HG02973 (cell line): Measurements from ENCODE around the gene FABP1.

ENCODE experiments used
- ATAC-seq: cut with Tn5 transposase; IDR thresholded peaks from one replicate; pipeline ENCODE4 v1.9.1; 2021; ENCODE audit warnings: moderate library complexity; ENCODE audit not compliant: unreplicated experiment

The FABP1 gene

DNA sequence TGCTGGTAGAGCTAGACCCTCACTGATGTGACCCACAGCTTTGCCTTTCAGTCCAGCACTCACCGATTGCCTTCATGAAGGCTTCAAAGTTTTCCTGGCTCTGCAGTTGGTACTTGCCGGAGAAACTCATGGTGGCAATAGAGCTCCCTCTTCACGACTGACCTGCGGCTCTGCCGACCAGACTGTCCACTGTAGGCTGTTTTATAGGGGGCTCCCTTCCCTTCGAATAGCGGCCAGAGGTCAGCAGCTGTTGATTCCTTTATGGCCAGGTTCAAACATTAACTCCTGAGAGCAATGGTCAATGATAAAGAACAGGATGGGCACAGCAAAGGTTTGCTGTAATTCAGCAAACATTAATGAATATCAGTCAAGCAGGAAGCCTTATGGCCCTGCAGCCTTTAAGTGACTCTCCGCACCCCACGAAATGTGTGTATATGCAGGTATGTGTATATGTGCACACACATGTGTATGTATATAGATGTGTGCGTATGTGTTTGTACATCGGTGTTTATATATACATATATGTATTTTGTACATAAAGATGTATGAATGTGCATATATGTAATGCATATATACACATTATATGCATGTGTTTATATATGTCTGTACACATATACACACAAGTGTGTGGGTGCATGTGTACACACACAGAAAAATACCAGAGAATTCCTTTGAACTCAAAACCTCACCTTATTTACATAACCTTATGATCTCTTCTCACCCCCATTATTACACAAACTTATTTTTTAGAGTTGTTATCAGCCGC is at the start of gene FABP1:
Gene FABP1, minus strand, starts transcription at position 175 of the 766 bp plus-strand sequence. Its CDS starts 45 bp downstream, at position 130.
- no peak for ATAC-seq

GRCh38 chr2:88177556-88177955 is 49.7 kb upstream of the FABP1 start:
- ATAC-seq: no peak

GRCh38 chr2:88176352-88176984 is 48.6 kb upstream of the FABP1 start:
- ATAC-seq: no peak

DNA sequence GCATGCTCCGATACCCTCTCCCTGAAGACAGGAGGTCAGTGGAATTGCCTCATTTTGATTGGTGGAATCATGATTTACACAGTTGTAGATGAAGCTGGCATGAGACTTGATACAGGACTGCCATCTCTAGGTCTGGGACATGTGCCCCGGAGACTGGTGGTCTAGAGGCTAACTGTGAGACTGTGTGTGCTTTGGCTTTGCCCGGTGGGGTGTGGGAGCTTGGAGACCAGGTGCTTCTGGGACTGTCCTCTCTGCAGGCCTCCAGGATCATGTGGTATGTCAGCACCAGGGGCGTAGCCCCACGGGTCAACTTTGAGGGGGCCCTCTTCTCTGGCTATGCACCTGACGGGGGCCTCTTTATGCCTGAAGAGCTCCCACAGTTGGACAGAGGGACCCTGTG is 45.0 kb upstream of the FABP1 start:
- ATAC-seq: no peak

- ATAC-seq: no peak
These were observed 44.1 kb upstream of the FABP1 start for GRCh38 chr2:88171966-88172365.

DNA sequence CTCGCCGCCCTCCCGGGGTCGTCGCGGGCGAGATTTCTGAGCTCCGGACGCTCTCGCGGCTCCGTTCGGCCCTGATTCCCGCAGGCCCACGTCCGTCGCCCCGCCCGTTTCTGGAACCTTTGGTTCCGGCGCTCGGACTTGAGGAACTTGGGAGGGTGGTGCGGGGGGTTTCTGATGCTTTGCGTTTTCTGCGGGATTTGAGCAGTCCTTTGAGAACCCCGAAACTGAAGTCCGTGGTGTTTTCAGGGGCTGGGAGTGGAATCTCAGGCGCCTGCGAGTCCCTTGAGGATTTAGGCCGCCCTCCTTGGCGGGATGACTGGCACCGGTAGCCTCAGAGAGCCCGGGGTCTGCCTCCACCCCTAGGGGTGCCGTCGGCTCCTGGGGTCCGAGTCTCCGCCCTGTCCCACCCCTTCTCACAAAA is 42.6 kb upstream of the FABP1 start:
- ATAC-seq: no peak

DNA sequence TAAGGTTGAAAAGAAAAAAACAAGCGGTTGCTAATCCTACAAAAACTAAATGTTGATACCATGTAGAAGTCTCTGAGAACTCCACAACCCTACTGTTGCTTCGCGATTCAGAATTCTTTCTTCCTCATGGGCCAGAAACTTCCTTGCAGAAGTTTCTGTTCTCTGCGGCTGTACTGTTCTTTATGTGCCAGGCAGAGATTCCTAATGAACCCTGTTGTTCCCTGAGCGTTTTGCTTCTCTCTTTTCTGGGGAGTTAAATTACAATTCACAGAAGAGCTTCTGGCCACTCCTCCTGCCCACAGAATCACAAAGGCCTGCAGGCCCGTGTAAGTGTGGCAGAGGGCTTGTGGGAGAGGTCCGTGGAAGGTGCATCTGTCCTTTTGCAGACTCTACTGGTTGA is 40.5 kb upstream of the FABP1 start:
- ATAC-seq: no peak

GRCh38 chr2:88167740-88168139 is 39.9 kb upstream of the FABP1 start:
- no peak for ATAC-seq

GRCh38 chr2:88165332-88166003 is 37.6 kb upstream of the FABP1 start:
- no peak for ATAC-seq

DNA sequence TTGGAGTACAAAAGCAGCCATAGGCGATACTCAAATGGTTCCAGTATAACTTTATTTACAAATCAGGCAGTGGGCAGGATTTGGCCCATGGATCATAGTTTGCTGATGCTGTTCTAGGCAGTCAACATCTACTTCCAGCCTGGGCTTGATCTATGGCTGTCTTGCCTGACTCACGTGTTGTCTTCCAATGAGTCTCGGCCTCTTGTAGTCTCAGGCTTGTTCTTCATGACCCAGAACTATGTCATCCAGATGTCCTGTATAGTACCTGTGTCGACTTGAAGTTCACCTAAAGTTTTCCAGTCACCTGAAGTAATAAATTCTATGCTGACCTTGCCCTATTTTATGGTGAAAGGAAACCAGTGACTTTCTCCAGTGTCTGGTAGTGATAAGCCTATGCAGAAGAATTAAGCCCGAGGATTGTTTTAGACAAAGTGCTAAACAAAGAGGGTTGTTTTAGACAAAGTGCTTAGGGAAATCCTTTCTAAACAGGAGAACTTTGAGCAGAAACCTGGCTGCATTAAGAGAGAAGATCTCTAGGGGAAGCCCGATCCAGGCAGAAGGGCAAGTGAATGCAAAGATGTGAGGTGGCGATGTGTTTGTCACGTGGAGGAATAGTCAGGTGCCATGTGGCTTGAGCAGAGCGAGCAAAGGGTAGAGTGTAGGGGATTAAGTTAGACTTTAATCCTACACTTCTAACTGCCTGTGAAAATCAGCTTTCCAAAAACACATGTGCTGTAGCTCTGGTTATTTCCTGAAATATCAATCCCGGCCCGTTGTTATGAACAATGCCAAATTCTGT is 33.8 kb upstream of the FABP1 start:
- no peak for ATAC-seq

DNA sequence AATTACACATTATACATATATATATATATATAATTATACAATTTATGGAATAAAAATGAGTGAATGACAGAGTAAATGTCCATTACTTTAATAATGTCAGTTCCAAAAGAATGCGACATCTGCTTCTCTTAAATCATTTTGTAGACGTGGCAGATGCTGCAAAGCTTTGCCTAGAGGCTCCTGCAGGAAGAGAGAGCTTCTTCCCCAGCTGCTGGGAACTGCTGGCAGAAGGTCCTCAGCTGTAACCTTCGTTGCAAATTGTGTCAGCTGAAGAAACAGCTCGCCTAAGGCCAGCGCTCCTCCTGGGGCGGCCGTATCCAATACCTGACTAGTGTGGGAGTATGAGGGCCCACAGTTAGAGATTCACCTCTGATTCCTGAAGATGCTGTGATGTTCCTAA is 32.7 kb upstream of the FABP1 start:
- ATAC-seq: no peak

- peak; percentile 53 for ATAC-seq
These were observed 32.1 kb upstream of the FABP1 start for GRCh38 chr2:88159955-88160415.

- ATAC-seq: no peak
These were observed 31.6 kb upstream of the FABP1 start for GRCh38 chr2:88159481-88159880.

DNA sequence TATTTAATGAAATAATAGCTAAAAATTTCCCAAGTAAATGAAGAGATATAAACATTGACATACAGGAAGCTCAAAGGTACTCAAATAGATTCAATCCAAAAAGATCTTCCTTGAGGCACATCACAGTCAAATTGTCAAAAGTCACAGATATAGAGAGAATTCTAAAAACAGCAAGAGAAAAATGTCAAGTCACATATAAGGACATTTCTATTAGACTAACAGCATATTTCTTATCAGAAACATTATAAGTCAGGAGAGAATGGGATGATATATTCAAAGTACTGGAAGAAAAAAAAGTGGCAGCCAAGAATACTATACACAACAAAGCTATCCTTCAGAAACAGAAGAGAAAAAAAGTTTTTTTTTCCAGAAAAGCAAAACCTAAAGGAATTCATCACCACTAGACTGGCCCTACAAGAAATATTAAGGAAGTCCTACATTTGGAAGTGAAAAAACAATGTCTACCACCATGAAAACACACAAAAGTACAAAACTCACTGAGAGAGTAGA is 21.1 kb upstream of the FABP1 start:
- no peak for ATAC-seq

DNA sequence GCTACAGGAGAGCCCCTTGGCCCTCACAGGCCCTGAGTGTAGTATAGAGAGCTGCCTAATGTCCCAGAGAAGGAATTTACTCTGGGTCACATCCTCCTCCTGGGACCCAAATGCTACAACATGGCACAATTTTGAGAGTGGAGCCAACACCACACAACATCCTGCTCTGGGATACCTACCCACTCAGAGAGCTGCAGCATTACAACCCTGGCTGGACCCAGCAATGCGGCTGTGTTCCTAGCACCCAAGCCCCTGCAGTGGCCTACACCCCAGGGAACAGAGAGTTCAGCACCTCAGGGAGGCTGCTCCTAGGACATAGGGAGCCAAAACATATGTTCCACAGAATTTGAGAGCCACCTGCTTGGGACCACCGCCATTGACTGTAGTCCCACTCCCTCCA is 19.3 kb upstream of the FABP1 start:
- no peak for ATAC-seq

DNA sequence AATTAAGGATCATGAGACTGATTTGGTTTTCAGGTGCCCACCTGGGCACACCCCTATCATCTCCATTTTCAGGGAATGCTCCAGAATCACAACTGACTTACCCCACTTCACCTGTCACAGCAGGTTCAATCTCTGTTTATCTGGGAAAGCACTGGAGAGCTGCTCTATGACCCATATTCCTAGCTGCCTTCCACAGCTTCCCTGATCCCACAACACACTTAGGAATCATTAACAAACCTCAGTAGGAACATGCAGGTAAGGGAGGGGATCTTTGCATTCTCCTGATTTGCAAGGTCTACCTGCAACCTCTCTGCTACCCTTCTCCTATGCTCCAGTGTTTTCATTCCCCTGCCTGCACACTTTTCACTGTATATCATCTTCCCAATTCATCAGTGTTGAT is 18.7 kb upstream of the FABP1 start:
- no peak for ATAC-seq

DNA sequence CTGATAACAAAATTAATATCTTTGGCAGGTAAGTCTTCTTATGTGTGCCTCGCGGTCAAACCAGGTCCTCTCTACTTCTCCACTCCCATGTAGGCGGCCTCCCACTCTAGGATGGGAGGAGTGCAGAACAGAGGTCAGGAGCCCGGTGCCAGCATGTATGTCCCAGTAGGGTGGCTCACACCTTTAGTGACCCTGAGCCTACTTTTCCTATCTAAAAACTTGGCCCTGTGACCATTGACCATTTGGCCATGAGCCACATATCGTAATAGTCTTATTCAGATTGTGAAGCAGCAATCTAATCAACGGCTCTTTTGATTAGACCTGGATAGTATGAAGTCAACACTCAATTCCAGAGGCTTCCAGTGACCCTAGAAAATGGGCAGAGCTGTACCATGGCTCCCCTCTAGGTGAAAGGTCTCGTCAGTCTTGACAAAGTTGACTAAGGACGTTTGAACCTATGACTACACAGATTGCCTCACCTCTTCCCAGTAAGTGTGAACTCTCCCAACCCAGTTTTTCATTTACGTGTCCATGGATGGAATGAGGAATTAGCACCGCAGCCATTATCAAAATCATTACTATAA is 17.1 kb upstream of the FABP1 start:
- ATAC-seq: no peak

- no peak for ATAC-seq
These were observed 16.4 kb upstream of the FABP1 start for GRCh38 chr2:88144271-88144670.

DNA sequence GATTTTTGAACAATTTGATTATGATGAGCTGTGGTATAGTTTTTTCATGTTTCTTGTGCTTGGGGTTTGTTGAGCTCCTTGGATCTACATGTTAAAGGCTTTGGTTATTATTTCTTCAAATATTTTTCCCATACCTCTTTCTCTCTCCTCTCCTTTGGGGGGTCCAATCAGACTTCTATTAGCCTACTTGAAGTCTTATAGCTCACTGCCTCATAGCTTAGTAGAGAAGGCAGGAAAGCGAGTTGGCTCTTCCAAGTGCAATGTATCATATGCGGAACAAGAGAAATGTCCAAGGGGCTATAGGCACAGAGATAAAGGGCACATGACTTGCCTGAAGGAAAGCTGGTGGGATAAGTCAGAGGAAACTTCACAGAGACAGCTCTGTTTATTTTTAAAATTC is 14.1 kb upstream of the FABP1 start:
- ATAC-seq: no peak

DNA sequence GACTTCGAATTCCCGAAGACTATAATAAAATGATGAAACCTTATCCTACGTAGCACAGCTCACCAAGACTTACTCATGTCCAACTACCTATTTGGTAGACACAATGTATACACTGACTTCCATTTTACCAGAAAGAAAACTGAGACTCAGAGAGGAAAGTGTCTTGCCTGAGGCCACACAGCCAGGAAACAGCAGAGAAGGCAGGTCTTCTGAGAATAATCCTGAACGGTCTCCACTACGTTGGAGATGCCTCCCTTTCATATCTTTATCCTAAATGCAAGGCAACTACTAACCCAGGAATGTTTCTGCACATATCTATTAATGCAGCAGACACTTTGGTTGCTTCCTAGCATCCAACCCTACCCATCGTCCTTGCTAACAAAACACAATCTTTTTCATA is 11.9 kb upstream of the FABP1 start:
- ATAC-seq: no peak
